CD4-positive, CD25-positive, alpha-beta regulatory T cell (primary cell): ENCODE data around the gene TMEFF2. TPM values are rescaled to one million over a fixed set of nuclear protein-coding genes. Genes with fewer than 3 reads are reported as not detected.

Experiments used
- ATAC-seq, 2 donors: fragments of 150-1000 bp; cut with Tn5 transposase; one replicate each; pipeline ENCODE4 v1.10.0; 2021; ENCODE audit warnings: low read depth in 2 of 2, moderate number of reproducible peaks in 2 of 2, moderate library complexity in 1 of 2
- DNase-seq, 3 donors: peaks; one replicate each; pipeline versions ENCODE4 v3.0.0 to v3.0.0-alpha.2; 2012 to 2022; ENCODE audit warnings: mixed read lengths in 1 of 3
- H3K27ac ChIP-seq: one replicate; pipeline ENCODE4 v1.7.0; 2013; ENCODE audit warnings: mild to moderate bottlenecking, low read length; ENCODE audit not compliant: insufficient read depth, poor library complexity, severe bottlenecking
- H3K27me3 ChIP-seq: one replicate; pipeline ENCODE4 v1.7.0; 2013; ENCODE audit warnings: low read length; ENCODE audit not compliant: control insufficient read depth, insufficient read depth
- H3K36me3 ChIP-seq: one replicate; pipeline ENCODE4 v1.7.0; 2013; ENCODE audit warnings: mild to moderate bottlenecking, low read length, moderate library complexity; ENCODE audit not compliant: control insufficient read depth, insufficient read depth
- H3K4me1 ChIP-seq: 2 replicates; pipeline ENCODE4 v1.7.0; 2013; ENCODE audit warnings: mild to moderate bottlenecking, low read length; ENCODE audit not compliant: insufficient read depth, control insufficient read depth, poor library complexity, severe bottlenecking
- H3K4me3 ChIP-seq: one replicate; pipeline ENCODE4 v1.7.0; 2013; ENCODE audit warnings: low read depth, mild to moderate bottlenecking, low read length, moderate library complexity
- H3K9me3 ChIP-seq, 2 experiments: 1 replicate in 1 of 2; 2 replicates in 1 of 2; pipeline ENCODE4 v1.7.0; 2013; ENCODE audit warnings: low read length in 2 of 2, mild to moderate bottlenecking in 1 of 2, moderate library complexity in 1 of 2; ENCODE audit not compliant: control insufficient read depth in 2 of 2
- H3K27ac Mint-ChIP-seq, 3 donors: one replicate each; pipeline ENCODE4 v1.8.0; 2020 to 2022; ENCODE audit warnings: mild to moderate bottlenecking in 3 of 3, mixed read lengths in 3 of 3, moderate library complexity in 2 of 3
- H3K27me3 Mint-ChIP-seq: one replicate; pipeline ENCODE4 v1.8.0; 2022; ENCODE audit warnings: mild to moderate bottlenecking, mixed read lengths
- H3K36me3 Mint-ChIP-seq: one replicate; pipeline ENCODE4 v1.8.0; 2020; ENCODE audit warnings: mixed read lengths
- H3K4me1 Mint-ChIP-seq, 4 donors: one replicate each; pipeline ENCODE4 v1.8.0; 2020 to 2022; ENCODE audit warnings: mixed read lengths in 4 of 4, mild to moderate bottlenecking in 1 of 4
- H3K4me3 Mint-ChIP-seq, 4 donors: one replicate each; pipeline ENCODE4 v1.8.0; 2020 to 2022; ENCODE audit warnings: mild to moderate bottlenecking in 4 of 4, mixed read lengths in 4 of 4, moderate library complexity in 3 of 4
- H3K9me3 Mint-ChIP-seq, 7 donors: one replicate each; pipeline ENCODE4 v1.8.0; 2020 to 2022; ENCODE audit warnings: mixed read lengths in 7 of 7, mild to moderate bottlenecking in 3 of 7, moderate library complexity in 2 of 7
- polyA plus RNA-seq, 4 donors: library from polyadenylated mRNA; unstranded; fragments of 300-500 nt; fragmentation: Illumina TruSeq; gene quantifications; one replicate each; pipeline ENCODE4 v1.2.3, GENCODE V29; 2021
- total RNA-seq: library from RNA; stranded (reverse); gene quantifications from one replicate; pipeline ENCODE4 v1.2.3, GENCODE V29; 2022

The TMEFF2 gene
- total and polyA plus RNA-seq, 5 donors from 2014 or later: not detected

- H3K4me1 ChIP-seq: no peaks in the 10 kb centered on the region
- H3K4me1 Mint-ChIP-seq: no peaks in the 10 kb centered on the region
- ATAC-seq (no peak), DNase-seq (no peak)
- no peak overlapping the region for H3K4me3 ChIP-seq
- no peak overlapping the region for H3K4me3 Mint-ChIP-seq
- H3K27me3 ChIP-seq: peaks cover 5% of the 10 kb centered on the region
- no peak overlapping the region for H3K27ac Mint-ChIP-seq
- no peaks in the 10 kb centered on the region for H3K27me3 Mint-ChIP-seq
- H3K36me3 ChIP-seq: no peaks in the 10 kb centered on the region
- H3K27ac ChIP-seq: no peak overlapping the region
- H3K9me3 ChIP-seq: no peaks in the 10 kb centered on the region
- H3K9me3 Mint-ChIP-seq: peaks cover 0 to 4% (median 0%) of the 10 kb centered on the region in 7 donors
- H3K36me3 Mint-ChIP-seq: no peaks in the 10 kb centered on the region
Measured at GRCh38 chr2:191945623-191946022, 249.1 kb downstream of the TMEFF2 start.

GRCh38 chr2:191942739-191943103, 252.0 kb downstream of the TMEFF2 start:
- Histone ChIP-seq H3K27ac (no peak overlapping the region), H3K27me3 (peaks cover 5% of the 10 kb centered on the region), H3K9me3 (no peaks in the 10 kb centered on the region), H3K36me3 (no peaks in the 10 kb centered on the region), H3K4me3 (no peak overlapping the region), H3K4me1 (no peaks in the 10 kb centered on the region)
- no peak for DNase-seq
- Mint-ChIP-seq H3K36me3 (no peaks in the 10 kb centered on the region), H3K4me3 (no peak overlapping the region), H3K4me1 (no peaks in the 10 kb centered on the region), H3K27me3 (peaks cover 7% of the 10 kb centered on the region), H3K9me3 (peaks cover 0 to 7% (median 0%) of the 10 kb centered on the region in 7 donors), H3K27ac (no peak overlapping the region)
- ATAC-seq: no peak

- H3K4me1 Mint-ChIP-seq: no peaks in the 10 kb centered on the region
- H3K27ac ChIP-seq: no peak overlapping the region
- peaks cover 0 to 7% (median 0%) of the 10 kb centered on the region in 7 donors for H3K9me3 Mint-ChIP-seq
- H3K9me3 ChIP-seq: no peaks in the 10 kb centered on the region
- ATAC-seq: no peak
- no peak overlapping the region for H3K4me3 Mint-ChIP-seq
- no peaks in the 10 kb centered on the region for H3K36me3 ChIP-seq
- H3K27me3 ChIP-seq: peaks cover 5% of the 10 kb centered on the region
- H3K4me1 ChIP-seq: no peaks in the 10 kb centered on the region
- no peak overlapping the region for H3K27ac Mint-ChIP-seq
- no peak for DNase-seq
- no peaks in the 10 kb centered on the region for H3K36me3 Mint-ChIP-seq
- peaks cover 10% of the 10 kb centered on the region for H3K27me3 Mint-ChIP-seq
- no peak overlapping the region for H3K4me3 ChIP-seq
Measured at GRCh38 chr2:191942090-191942738, 252.5 kb downstream of the TMEFF2 start.

GRCh38 chr2:191941376-191941929, 253.3 kb downstream of the TMEFF2 start:
- Mint-ChIP-seq H3K9me3 (peaks cover 0 to 7% (median 0%) of the 10 kb centered on the region in 7 donors), H3K36me3 (no peaks in the 10 kb centered on the region), H3K4me1 (no peaks in the 10 kb centered on the region), H3K27me3 (peaks cover 12% of the 10 kb centered on the region), H3K4me3 (no peak overlapping the region), H3K27ac (no peak overlapping the region)
- H3K9me3 ChIP-seq: no peaks in the 10 kb centered on the region
- no peak overlapping the region for H3K27ac ChIP-seq
- ATAC-seq: no peak
- no peaks in the 10 kb centered on the region for H3K4me1 ChIP-seq
- H3K36me3 ChIP-seq: no peaks in the 10 kb centered on the region
- H3K4me3 ChIP-seq: no peak overlapping the region
- H3K27me3 ChIP-seq: peaks cover 5% of the 10 kb centered on the region
- no peak for DNase-seq

GRCh38 chr2:191938779-191939178, 256.0 kb downstream of the TMEFF2 start:
- H3K4me1 ChIP-seq: no peaks in the 10 kb centered on the region
- H3K27me3 ChIP-seq: peaks cover 5% of the 10 kb centered on the region
- DNase-seq (no peak), ATAC-seq (no peak)
- Mint-ChIP-seq H3K4me1 (no peaks in the 10 kb centered on the region), H3K4me3 (no peak overlapping the region), H3K9me3 (peaks cover 0 to 7% (median 0%) of the 10 kb centered on the region in 7 donors), H3K27ac (no peak overlapping the region), H3K36me3 (no peaks in the 10 kb centered on the region), H3K27me3 (peaks cover 22% of the 10 kb centered on the region)
- no peaks in the 10 kb centered on the region for H3K9me3 ChIP-seq
- no peak overlapping the region for H3K4me3 ChIP-seq
- no peaks in the 10 kb centered on the region for H3K36me3 ChIP-seq
- no peak overlapping the region for H3K27ac ChIP-seq

GRCh38 chr2:191936882-191937405, 257.8 kb downstream of the TMEFF2 start:
- H3K27me3 Mint-ChIP-seq: peaks cover 26% of the 10 kb centered on the region
- H3K4me3 Mint-ChIP-seq: no peak overlapping the region
- H3K4me1 Mint-ChIP-seq: no peaks in the 10 kb centered on the region
- H3K27me3 ChIP-seq: peaks cover 2% of the 10 kb centered on the region
- H3K4me1 ChIP-seq: no peaks in the 10 kb centered on the region
- no peaks in the 10 kb centered on the region for H3K9me3 ChIP-seq
- no peak overlapping the region for H3K27ac Mint-ChIP-seq
- no peak overlapping the region for H3K4me3 ChIP-seq
- H3K27ac ChIP-seq: no peak overlapping the region
- no peak for DNase-seq
- no peak for ATAC-seq
- H3K36me3 Mint-ChIP-seq: no peaks in the 10 kb centered on the region
- H3K9me3 Mint-ChIP-seq: peaks cover 0 to 3% (median 0%) of the 10 kb centered on the region in 7 donors
- H3K36me3 ChIP-seq: no peaks in the 10 kb centered on the region

- H3K27me3 Mint-ChIP-seq: peaks cover 26% of the 10 kb centered on the region
- DNase-seq: no peak
- no peak for ATAC-seq
- Histone ChIP-seq H3K27ac (no peak overlapping the region), H3K27me3 (peaks cover 2% of the 10 kb centered on the region), H3K9me3 (no peaks in the 10 kb centered on the region), H3K4me1 (no peaks in the 10 kb centered on the region), H3K36me3 (no peaks in the 10 kb centered on the region), H3K4me3 (no peak overlapping the region)
- H3K4me1 Mint-ChIP-seq: no peaks in the 10 kb centered on the region
- H3K9me3 Mint-ChIP-seq: peaks cover 0 to 3% (median 0%) of the 10 kb centered on the region in 7 donors
- H3K27ac Mint-ChIP-seq: no peak overlapping the region
- no peaks in the 10 kb centered on the region for H3K36me3 Mint-ChIP-seq
- H3K4me3 Mint-ChIP-seq: no peak overlapping the region
Measured at GRCh38 chr2:191935247-191935646, 259.5 kb downstream of the TMEFF2 start.
